Naive thymus-derived CD4-positive, alpha-beta T cell (primary cell): Measurements from ENCODE around the gene AREL1. TPM values are rescaled to one million over a fixed set of nuclear protein-coding genes. Genes with fewer than 3 reads are reported as not detected.
A peak's percentile ranks its signal among the peaks of the same experiment; 100 is the strongest.

Experiments used
- ATAC-seq: fragments of 150-1000 bp; cut with Tn5 transposase; 2 replicates; pipeline ENCODE4 v1.10.0; 2021; ENCODE audit warnings: mild to moderate bottlenecking, moderate library complexity
- CTCF ChIA-PET: fragments of 350-600 bp; sonication (Branson Sonifier 250); formaldehyde crosslinking; loops from one replicate; lab custom pipeline; 2021; ENCODE audit warnings: antibody characterized with exemption; lab: Charles Lee
- POLR2A ChIA-PET: fragments of 350-600 bp; sonication (Branson Sonifier 250); formaldehyde crosslinking; loops from one replicate; lab custom pipeline; 2021; ENCODE audit warnings: antibody characterized with exemption, inconsistent platforms; lab: Charles Lee
- DNase-seq, 9 donors: peaks; one replicate each; pipeline versions ENCODE4 v3.0.0 to v3.0.0-alpha.2; 2020 to 2022; ENCODE audit warnings: mixed read lengths in 1 of 9
- H3K27ac ChIP-seq: one replicate; pipeline ENCODE4 v1.7.0; 2013; ENCODE audit warnings: mild to moderate bottlenecking, low read depth, low read length, moderate library complexity
- H3K27me3 ChIP-seq, 2 donors: one replicate each; pipeline ENCODE4 v1.7.0; 2013; ENCODE audit warnings: low read length in 2 of 2, mild to moderate bottlenecking in 2 of 2, moderate library complexity in 2 of 2; ENCODE audit not compliant: control insufficient read depth in 2 of 2, insufficient read depth in 2 of 2
- H3K36me3 ChIP-seq, 3 experiments: 1 replicate in 2 of 3; 2 replicates in 1 of 3; pipeline ENCODE4 v1.7.0; 2013; ENCODE audit warnings: low read length in 3 of 3, mild to moderate bottlenecking in 3 of 3, moderate library complexity in 1 of 3; ENCODE audit not compliant: insufficient read depth in 3 of 3, control insufficient read depth in 2 of 3
- H3K4me1 ChIP-seq, 2 donors: one replicate each; pipeline ENCODE4 v1.7.0; 2013; ENCODE audit warnings: low read length in 2 of 2, mild to moderate bottlenecking in 2 of 2, moderate library complexity in 1 of 2; ENCODE audit not compliant: control insufficient read depth in 2 of 2, insufficient read depth in 2 of 2
- H3K4me3 ChIP-seq: 2 replicates; pipeline ENCODE4 v1.7.0; 2013; ENCODE audit warnings: mild to moderate bottlenecking, low read length
- H3K9me3 ChIP-seq, 3 experiments: 1 replicate in 2 of 3; 2 replicates in 1 of 3; pipeline ENCODE4 v1.7.0; 2013; ENCODE audit warnings: low read length in 3 of 3; ENCODE audit not compliant: control insufficient read depth in 2 of 3
- H3K27ac Mint-ChIP-seq, 9 donors: one replicate each; pipeline ENCODE4 v1.8.0; 2020 to 2022; ENCODE audit warnings: mixed read lengths in 9 of 9, mild to moderate bottlenecking in 8 of 9, moderate library complexity in 5 of 9, inconsistent platforms in 2 of 9
- H3K27me3 Mint-ChIP-seq, 5 donors: one replicate each; pipeline ENCODE4 v1.8.0; 2021 to 2022; ENCODE audit warnings: mixed read lengths in 5 of 5, mild to moderate bottlenecking in 1 of 5
- H3K36me3 Mint-ChIP-seq, 5 donors: one replicate each; pipeline ENCODE4 v1.8.0; 2020 to 2022; ENCODE audit warnings: mixed read lengths in 5 of 5, mild to moderate bottlenecking in 3 of 5, inconsistent platforms in 1 of 5
- H3K4me1 Mint-ChIP-seq, 7 donors: one replicate each; pipeline ENCODE4 v1.8.0; 2020 to 2022; ENCODE audit warnings: mixed read lengths in 7 of 7, mild to moderate bottlenecking in 3 of 7, inconsistent platforms in 1 of 7
- H3K4me3 Mint-ChIP-seq, 10 donors: one replicate each; pipeline ENCODE4 v1.8.0; 2020 to 2022; ENCODE audit warnings: mild to moderate bottlenecking in 10 of 10, mixed read lengths in 10 of 10, moderate library complexity in 6 of 10, inconsistent platforms in 2 of 10
- H3K9me3 Mint-ChIP-seq, 11 donors: one replicate each; pipeline ENCODE4 v1.8.0; 2020 to 2022; ENCODE audit warnings: mixed read lengths in 11 of 11, mild to moderate bottlenecking in 4 of 11, inconsistent platforms in 1 of 11, moderate library complexity in 1 of 11
- intact Hi-C, 2 donors: fragments of 100-400 bp; cut with micrococcal nuclease; formaldehyde crosslinking; loops; one replicate each; pipeline ENCODE4 v1.15.1; 2023
- polyA plus RNA-seq, 2 donors: library from polyadenylated mRNA; unstranded; fragments of 300-500 nt; fragmentation: Illumina TruSeq; gene quantifications; one replicate each; pipeline ENCODE4 v1.2.3, GENCODE V29; 2021
- total RNA-seq, 6 experiments: library from RNA in 5 of 6; stranded (reverse) in 5 of 6; gene quantifications; 1 replicate in 5 of 6; 2 replicates in 1 of 6; pipeline ENCODE4 v1.2.3 and lab custom pipeline; 2021 to 2026

AREL1 gene
- total and polyA plus RNA-seq, 7 experiments from 2014 or later: 16.1 to 52.0 (median 42.7) TPM

DNA sequence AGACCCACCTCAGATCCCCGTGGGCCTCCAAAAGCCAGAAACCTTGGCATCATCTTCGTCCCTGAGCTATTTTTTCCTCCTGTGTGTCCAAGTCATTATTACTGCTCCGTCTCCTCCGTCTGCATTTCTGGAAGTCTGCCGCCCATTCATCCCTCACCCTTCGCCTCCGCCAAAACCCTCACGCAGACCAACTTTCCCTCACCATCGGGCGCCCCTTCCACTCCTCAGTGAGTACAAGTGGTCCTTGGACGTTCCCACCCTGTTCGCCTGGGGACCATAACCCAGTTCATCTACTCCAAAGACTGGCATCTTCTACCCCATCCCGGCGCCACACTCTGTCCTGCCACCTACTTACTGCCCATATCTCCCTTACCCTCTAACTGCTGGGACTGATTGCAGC lies 97.1 kb downstream of the AREL1 start:
- ChIA-PET CTCF (no interaction called here), POLR2A (no interaction called here)
- Histone ChIP-seq H3K27me3 (no peaks in the 10 kb centered on the region), H3K36me3 (no peaks in the 10 kb centered on the region), H3K4me1 (peaks cover 24 to 38% of the 10 kb centered on the region in 2 donors), H3K27ac (no peak overlapping the region), H3K4me3 (no peak overlapping the region), H3K9me3 (no peaks in the 10 kb centered on the region)
- Mint-ChIP-seq H3K36me3 (peaks cover 0 to 2% (median 0%) of the 10 kb centered on the region in 5 donors), H3K9me3 (no peaks in the 10 kb centered on the region), H3K27ac (peak overlapping the region in 5 of 9 donors; percentile 7 to 79 (median 43)), H3K4me3 (peak overlapping the region in 4 of 10 donors; percentile 27 to 45 (median 36)), H3K27me3 (peaks cover 0 to 35% (median 3%) of the 10 kb centered on the region in 5 donors), H3K4me1 (peaks cover 40 to 63% (median 51%) of the 10 kb centered on the region in 7 donors)
- intact Hi-C loops: loop anchor here (2.0 to 5.0 kb wide), 2 partner anchors 37 to 255 kb away; no protein-coding TSS in a partner anchor
- DNase-seq (no peak), ATAC-seq (no peak)

DNA sequence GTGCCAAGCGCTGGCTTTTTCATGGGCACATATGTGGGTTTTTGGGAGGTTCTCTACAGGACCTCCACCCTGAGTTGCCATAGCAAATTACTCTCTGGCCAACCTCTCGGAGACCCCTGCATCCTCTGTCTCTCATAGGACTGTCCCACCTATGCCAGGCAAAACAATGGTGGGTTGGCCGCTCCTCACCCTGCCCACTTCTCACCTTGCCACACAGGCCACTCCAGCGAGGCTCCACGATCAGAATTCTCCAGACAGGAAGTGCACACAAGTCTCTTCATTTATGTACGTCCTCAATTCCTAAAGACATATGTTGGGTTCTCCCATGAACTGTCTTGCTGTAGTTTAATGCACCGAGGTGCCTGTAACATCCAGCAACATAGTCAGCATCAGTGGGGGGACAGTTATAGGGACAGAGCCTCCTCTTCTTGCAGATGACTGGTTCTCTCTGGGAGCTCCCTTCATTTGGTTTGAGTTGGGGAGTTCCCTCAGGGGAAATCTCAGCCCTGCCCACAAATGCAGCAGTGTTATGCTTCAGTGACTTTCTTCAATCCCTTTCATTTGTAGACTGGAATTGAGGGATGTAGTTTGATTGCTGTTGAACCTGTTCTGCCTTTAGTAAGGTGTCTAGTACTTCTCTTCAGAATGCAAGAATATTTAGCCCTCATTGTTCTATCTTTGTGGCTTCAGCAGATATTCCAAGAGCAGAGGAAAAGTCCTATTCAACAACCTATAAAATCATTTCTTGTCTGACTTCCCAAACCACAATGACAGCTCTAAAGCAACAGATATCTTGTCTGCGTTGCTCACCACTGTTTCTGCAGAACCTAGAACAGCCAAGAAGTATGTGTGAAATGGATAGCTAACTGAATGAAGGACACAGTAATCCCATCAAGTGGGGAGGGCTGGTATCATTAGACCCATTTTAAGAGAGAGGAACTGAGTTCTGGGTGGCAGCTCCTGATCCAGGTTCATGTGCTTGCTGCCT lies 98.1 kb downstream of the AREL1 start:
- ATAC-seq: no peak
- H3K9me3 Mint-ChIP-seq: no peaks in the 10 kb centered on the region
- peaks cover 0 to 45% (median 6%) of the 10 kb centered on the region in 5 donors for H3K27me3 Mint-ChIP-seq
- Histone ChIP-seq H3K4me3 (no peak overlapping the region), H3K27me3 (no peaks in the 10 kb centered on the region), H3K9me3 (no peaks in the 10 kb centered on the region), H3K27ac (no peak overlapping the region), H3K4me1 (peaks cover 24 to 29% of the 10 kb centered on the region in 2 donors), H3K36me3 (no peaks in the 10 kb centered on the region)
- ChIA-PET POLR2A (no interaction called here), CTCF (interaction anchor here (0.6 kb wide), 1 partner anchor 464 kb away, joined by 3 read pairs; no protein-coding TSS in a partner anchor)
- peaks cover 32 to 59% (median 48%) of the 10 kb centered on the region in 7 donors for H3K4me1 Mint-ChIP-seq
- H3K4me3 Mint-ChIP-seq: peak overlapping the region in 8 of 10 donors; percentile 4 to 78 (median 28)
- H3K36me3 Mint-ChIP-seq: no peaks in the 10 kb centered on the region
- peak overlapping the region in 1 of 9 donors; percentile 82 for H3K27ac Mint-ChIP-seq
- DNase-seq: no peak
- intact Hi-C loops: loop anchor here (2.0 to 5.0 kb wide), 3 partner anchors 37 to 682 kb away; no protein-coding TSS in a partner anchor

DNA sequence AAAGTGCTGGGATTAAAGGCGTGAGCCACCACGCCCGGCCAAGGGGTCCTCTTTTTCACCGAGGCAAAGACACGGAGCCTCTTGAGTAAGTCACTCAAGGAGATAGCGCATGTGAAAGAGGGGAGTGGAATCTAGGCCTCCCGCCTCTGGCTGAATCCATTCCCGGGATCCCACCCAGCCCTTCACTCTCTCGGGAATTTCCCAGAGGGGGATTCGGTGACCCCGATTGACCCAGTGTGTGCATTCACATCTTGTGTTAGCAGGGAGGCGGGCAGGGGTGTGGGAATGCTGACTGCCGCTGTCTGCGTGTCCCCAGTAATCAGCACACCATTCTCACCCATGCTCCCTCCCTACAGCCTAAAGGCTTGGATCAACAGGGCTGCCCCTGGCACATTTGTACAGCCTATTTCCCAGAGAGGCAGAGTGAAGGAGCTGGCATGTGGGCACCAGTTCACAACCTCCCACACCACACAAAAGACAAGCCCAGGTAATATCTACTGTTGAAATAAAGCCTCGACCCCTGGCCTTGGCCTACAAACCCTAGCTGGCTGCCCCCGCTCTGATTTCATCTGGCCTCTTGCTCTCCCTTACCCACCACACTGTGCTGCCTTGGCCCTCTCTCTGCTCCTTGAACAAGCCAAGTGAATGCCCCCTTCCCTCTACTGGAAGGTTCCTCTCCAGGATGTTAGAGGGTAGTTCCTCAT lies 99.5 kb downstream of the AREL1 start:
- peaks cover 0 to 54% (median 6%) of the 10 kb centered on the region in 5 donors for H3K27me3 Mint-ChIP-seq
- ATAC-seq (no peak), DNase-seq (no peak)
- no peaks in the 10 kb centered on the region for H3K27me3 ChIP-seq
- peaks cover 14 to 18% of the 10 kb centered on the region in 2 donors for H3K4me1 ChIP-seq
- H3K27ac ChIP-seq: no peak overlapping the region
- peaks cover 32 to 55% (median 48%) of the 10 kb centered on the region in 7 donors for H3K4me1 Mint-ChIP-seq
- H3K4me3 ChIP-seq: no peak overlapping the region
- POLR2A ChIA-PET: interaction anchor here (0.5 to 1.6 kb wide), 3 partner anchors 11 to 150 kb away, joined by 3 to 5 read pairs (median 3); partner anchors contain the start of gene YLPM1
- H3K36me3 ChIP-seq: no peaks in the 10 kb centered on the region
- peak overlapping the region; percentile 40 to 83 (median 66) for H3K4me3 Mint-ChIP-seq
- no peaks in the 10 kb centered on the region for H3K36me3 Mint-ChIP-seq
- intact Hi-C loops: loop anchor here in 1 of 2 donors (5.0 kb wide), 1 partner anchor 684 kb away; no protein-coding TSS in a partner anchor
- H3K9me3 Mint-ChIP-seq: no peaks in the 10 kb centered on the region
- H3K9me3 ChIP-seq: no peaks in the 10 kb centered on the region
- peak overlapping the region in 3 of 9 donors; percentile 78 to 82 (median 78) for H3K27ac Mint-ChIP-seq
- CTCF ChIA-PET: interaction anchor here (0.8 to 3.0 kb wide), 7 partner anchors 8 to 180 kb away, joined by 3 to 14 read pairs (median 5); partner anchors contain the start of gene YLPM1

DNA sequence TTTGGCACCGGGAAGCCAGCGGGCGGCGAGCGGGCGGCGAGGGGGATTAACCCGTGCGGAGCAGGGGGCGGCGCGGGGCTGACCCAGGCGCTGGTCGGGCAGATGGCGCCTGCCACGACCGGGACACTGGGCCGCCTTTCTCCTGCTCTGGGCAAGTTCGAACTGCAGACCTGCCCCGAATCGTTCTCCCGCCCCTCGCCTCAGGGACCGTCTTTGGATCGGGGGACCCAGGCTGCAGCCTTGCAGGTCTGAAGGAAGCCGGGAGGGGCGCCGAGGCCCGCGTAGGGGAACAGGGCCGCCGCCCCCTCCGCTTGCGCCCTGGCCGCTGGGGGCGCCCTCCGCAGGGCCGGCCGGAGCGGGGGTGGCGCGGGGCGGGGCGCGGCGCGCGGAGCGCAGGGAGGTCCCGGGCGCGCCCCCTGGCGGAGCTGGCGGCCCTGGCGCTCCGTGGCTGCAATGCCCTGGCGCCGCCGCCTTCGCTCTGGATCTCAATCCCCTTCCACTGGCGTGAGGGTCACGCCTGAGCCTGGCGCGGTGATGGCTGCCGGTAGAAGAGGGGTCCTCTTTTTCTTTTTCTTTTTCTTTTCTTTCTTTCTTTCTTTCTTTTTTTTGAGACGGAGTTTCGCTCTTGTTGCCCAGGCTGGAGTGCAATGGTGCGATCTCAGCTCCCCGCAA lies 100.4 kb downstream of the AREL1 start:
- Histone ChIP-seq H3K4me3 (peak overlapping the region; percentile 72), H3K4me1 (peaks cover 5 to 10% of the 10 kb centered on the region in 2 donors), H3K36me3 (no peaks in the 10 kb centered on the region), H3K27ac (peak overlapping the region; percentile 17), H3K27me3 (no peaks in the 10 kb centered on the region), H3K9me3 (no peaks in the 10 kb centered on the region)
- intact Hi-C loops: loop anchor here in 1 of 2 donors (1.0 to 5.0 kb wide), 3 partner anchors 119 to 685 kb away; partner anchors contain the start of genes ISCA2 and NPC2
- Mint-ChIP-seq H3K9me3 (no peaks in the 10 kb centered on the region), H3K27ac (peak overlapping the region in 1 of 9 donors; percentile 46), H3K36me3 (no peaks in the 10 kb centered on the region), H3K27me3 (peaks cover 0 to 55% (median 6%) of the 10 kb centered on the region in 5 donors), H3K4me1 (peaks cover 23 to 46% (median 39%) of the 10 kb centered on the region in 7 donors), H3K4me3 (peak overlapping the region; percentile 60 to 84 (median 78))
- POLR2A ChIA-PET: interaction anchor here (0.7 to 1.6 kb wide), 5 partner anchors 8 to 562 kb away, joined by 3 to 5 read pairs (median 3); partner anchors contain the start of gene YLPM1
- peak; percentile 95 for ATAC-seq
- DNase-seq: peak; percentile 70 to 97 (median 87)
- CTCF ChIA-PET: interaction anchor here (0.6 to 3.0 kb wide), 12 partner anchors 9 to 188 kb away, joined by 3 to 14 read pairs (median 3); partner anchors contain the start of gene YLPM1

DNA sequence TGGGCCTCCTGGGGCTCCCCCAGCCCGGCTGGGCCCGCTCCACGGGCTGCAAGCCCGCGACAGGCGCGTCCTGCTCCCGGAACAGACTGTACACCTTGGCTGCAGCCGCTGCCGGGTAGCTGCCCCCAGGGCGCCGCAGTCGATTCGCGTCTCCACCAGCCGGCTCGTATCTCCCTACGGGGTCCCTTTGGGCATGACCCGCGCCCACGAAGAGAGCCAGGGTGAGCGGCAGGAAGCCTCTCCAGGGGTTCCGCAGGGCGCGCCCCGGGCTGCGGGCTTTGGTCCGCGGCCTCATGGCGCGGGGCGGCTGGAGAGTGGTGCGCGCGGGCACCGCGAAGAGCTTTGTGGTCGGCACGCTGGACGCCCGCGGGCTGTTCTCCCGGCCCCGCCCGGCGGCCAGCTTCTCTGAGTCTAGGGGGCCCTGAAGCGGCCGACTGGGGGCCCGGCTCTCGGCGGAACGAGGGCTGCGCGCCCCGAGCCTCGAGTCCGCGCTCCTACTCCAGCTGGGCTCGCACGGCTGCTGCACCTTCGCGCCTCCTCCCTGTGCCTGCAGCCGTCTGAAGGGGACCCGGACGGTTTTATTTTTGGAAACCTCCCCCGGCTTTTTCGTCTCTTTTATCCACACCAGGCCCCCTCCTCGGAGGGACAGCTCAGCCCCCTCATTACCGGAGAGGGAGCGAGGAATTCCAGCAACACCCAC lies 101.1 kb downstream of the AREL1 start, which contains the start of gene LTBP2:
Gene LTBP2 (minus strand): TSS at position 588 of the 700 bp plus-strand sequence. CDS start 293 bp downstream, at position 295.
- H3K4me1 ChIP-seq: peaks cover 3 to 4% of the 10 kb centered on the region in 2 donors
- H3K27me3 Mint-ChIP-seq: peaks cover 0 to 58% (median 6%) of the 10 kb centered on the region in 5 donors
- peaks cover 23 to 43% (median 37%) of the 10 kb centered on the region in 7 donors for H3K4me1 Mint-ChIP-seq
- H3K9me3 Mint-ChIP-seq: no peaks in the 10 kb centered on the region
- no peaks in the 10 kb centered on the region for H3K36me3 ChIP-seq
- H3K27me3 ChIP-seq: no peaks in the 10 kb centered on the region
- ChIA-PET CTCF (interaction anchor here (0.6 to 3.0 kb wide), 8 partner anchors 10 to 189 kb away, joined by 3 to 14 read pairs (median 4); partner anchors contain the start of gene YLPM1), POLR2A (interaction anchor here (0.7 to 1.6 kb wide), 4 partner anchors 9 to 563 kb away, joined by 3 to 5 read pairs (median 3); partner anchors contain the start of gene YLPM1)
- H3K4me3 Mint-ChIP-seq: peak within 1 kb of the TSS; percentile 60 to 84 (median 78)
- peak within 1 kb of the TSS; percentile 17 for H3K27ac ChIP-seq
- no peaks in the 10 kb centered on the region for H3K9me3 ChIP-seq
- H3K27ac Mint-ChIP-seq: peak within 1 kb of the TSS in 2 of 9 donors; percentile 46 to 50
- intact Hi-C loops: loop anchor here in 1 of 2 donors (1.0 to 5.0 kb wide), 3 partner anchors 118 to 686 kb away; partner anchors contain the start of genes ISCA2 and NPC2
- no peak for ATAC-seq
- DNase-seq: peak in 6 of 9 donors; percentile 20 to 37 (median 26)
- H3K36me3 Mint-ChIP-seq: no peaks in the 10 kb centered on the region
- H3K4me3 ChIP-seq: peak within 1 kb of the TSS; percentile 72
